Activated T-cell treated with anti-CD3 and anti-CD28 coated beads, Interleukin-2, amount 50 U/mL, for 72 hours (primary cell): ENCODE results near the gene TMEM9. TPM values are rescaled to one million over a fixed set of nuclear protein-coding genes. Genes with fewer than 3 reads are reported as not detected.
A peak's percentile ranks its signal among the peaks of the same experiment; 100 is the strongest.

ENCODE experiments used
- ATAC-seq, 2 donors: fragments of 150-1000 bp; cut with Tn5 transposase; replicated peaks in 1 of 2; 2 replicates each; pipeline ENCODE4 v1.10.0; 2021; ENCODE audit warnings: moderate library complexity in 2 of 2, mild to moderate bottlenecking in 1 of 2
- DNase-seq, 2 donors: peaks; one replicate each; pipeline ENCODE4 v3.0.0; 2021 to 2022; ENCODE audit warnings: mixed read lengths in 1 of 2
- H3K27ac Mint-ChIP-seq: one replicate; pipeline ENCODE4 v1.8.0; 2022; ENCODE audit warnings: mild to moderate bottlenecking, moderate library complexity, mixed read lengths
- H3K27me3 Mint-ChIP-seq: one replicate; pipeline ENCODE4 v1.8.0; 2022; ENCODE audit warnings: low read depth, mixed read lengths
- H3K36me3 Mint-ChIP-seq, 2 donors: one replicate each; pipeline ENCODE4 v1.8.0; 2022; ENCODE audit warnings: mixed read lengths in 2 of 2, mild to moderate bottlenecking in 1 of 2; ENCODE audit not compliant: insufficient read depth in 2 of 2
- H3K4me1 Mint-ChIP-seq: one replicate; pipeline ENCODE4 v1.8.0; 2022; ENCODE audit warnings: low read depth, mixed read lengths
- H3K4me3 Mint-ChIP-seq, 2 donors: one replicate each; pipeline ENCODE4 v1.8.0; 2022; ENCODE audit warnings: mild to moderate bottlenecking in 2 of 2, mixed read lengths in 2 of 2, moderate library complexity in 2 of 2
- H3K9me3 Mint-ChIP-seq, 2 donors: one replicate each; pipeline ENCODE4 v1.8.0; 2022; ENCODE audit warnings: mixed read lengths in 2 of 2
- total RNA-seq, 2 donors: library from RNA; stranded (reverse); gene quantifications; one replicate each; pipeline ENCODE4 v1.2.3, GENCODE V29; 2022

TMEM9 gene
- total RNA-seq, 2 donors from 2014 or later, result 25.8 to 30.2 TPM

DNA sequence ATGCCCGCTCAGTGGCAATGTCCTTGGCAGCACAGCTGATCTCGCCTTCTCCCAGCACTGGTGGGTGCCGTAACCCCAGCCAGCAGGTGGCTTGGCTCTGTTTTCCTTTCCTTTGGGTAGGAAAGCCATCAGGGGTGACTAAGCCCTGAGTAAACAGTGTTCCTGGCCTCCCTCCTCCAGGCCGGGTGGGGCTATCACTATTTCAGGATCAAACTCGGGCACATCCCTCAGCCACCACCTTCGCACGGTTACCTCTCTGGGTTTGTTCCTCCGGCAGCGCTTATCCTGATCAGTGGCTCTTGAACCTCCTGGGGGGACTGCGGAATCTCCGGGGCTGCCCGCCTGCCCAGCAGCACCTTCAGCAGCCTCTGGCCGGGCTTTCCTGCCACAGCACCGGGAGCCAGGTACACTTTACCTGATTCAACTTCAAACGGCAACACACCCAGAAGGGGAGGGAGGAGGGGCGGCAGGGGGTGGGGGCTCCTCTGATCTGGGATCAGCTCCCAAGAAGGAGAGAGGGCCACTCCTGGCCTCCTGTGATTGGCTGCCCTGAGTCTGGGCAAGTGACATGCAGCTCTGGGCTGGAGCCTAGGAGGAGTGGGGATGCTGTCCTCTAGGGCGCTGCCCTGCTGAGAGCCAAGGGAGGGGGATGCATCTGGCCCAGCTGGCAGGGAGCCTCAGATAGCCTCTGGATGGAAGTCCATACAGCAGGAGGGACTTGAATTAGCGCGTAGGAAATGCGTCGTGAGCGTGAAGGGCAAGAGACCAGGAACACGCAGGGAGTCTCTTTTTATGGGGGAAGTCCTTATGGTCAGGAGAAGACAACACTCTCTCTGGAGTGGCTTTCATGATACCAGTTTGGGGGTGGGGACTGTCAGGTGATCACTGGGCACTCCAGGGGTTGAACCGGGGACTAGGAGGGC is 27.2 kb downstream of the TMEM9 start, which contains the start of gene ASCL5:
ASCL5 (minus strand) TSS at position 353 of the 923 bp plus-strand sequence. CDS start 11,812 bp downstream, outside the sequence.
- H3K27ac Mint-ChIP-seq, result no peak within 1 kb of the TSS

DNA sequence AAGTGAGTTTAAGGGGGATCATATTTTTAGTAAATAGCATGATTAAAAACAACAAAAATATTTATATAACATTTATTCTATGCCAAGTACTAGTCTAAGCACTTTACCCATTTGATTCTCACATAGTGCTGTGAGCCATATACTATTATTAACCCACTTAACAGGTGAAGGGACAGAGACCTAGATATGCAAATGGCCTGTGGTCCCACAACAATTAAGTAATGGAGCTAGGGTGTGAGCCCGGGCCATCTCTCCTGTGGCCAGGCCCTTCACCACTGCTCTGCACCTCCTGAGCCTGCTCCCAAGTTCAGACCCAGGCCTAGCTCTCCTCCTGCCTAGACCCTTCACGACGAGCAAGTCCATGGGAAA is 27.8 kb downstream of the TMEM9 start:
- Mint-ChIP-seq H3K4me3 (no peak overlapping the region), H3K36me3 (no peaks in the 10 kb centered on the region), H3K27ac (no peak overlapping the region), H3K9me3 (no peaks in the 10 kb centered on the region), H3K27me3 (peaks cover 8% of the 10 kb centered on the region), H3K4me1 (no peaks in the 10 kb centered on the region)
- DNase-seq (no peak), ATAC-seq (no peak)

More for the DNA sequence above, 27.2 kb downstream of the TMEM9 start, which contains the start of gene ASCL5:
- Mint-ChIP-seq H3K36me3 (no peaks in the 10 kb centered on the region), H3K4me3 (no peak within 1 kb of the TSS), H3K9me3 (no peaks in the 10 kb centered on the region), H3K4me1 (no peaks in the 10 kb centered on the region), H3K27me3 (peaks cover 8% of the 10 kb centered on the region)
- no peak for DNase-seq
- ATAC-seq, result no peak

DNA sequence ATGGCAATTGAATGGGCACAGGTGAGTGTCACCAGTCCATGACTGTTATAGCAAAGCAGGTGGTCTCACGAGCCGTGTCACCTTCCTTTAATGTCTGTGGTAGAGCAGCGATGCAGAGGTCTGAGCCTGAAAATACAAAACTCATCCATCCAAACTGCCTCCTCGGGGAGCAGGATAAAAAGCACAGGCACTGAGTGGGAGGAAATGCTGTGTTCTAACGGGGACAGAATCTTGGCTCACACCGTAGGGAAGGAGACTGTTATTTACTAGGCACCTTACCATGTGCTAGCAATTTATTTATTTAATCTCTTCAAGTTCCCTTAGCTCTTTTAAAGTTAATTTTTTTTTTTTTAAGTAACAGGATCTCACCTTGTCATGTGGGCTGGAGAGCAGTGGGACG is 28.5 kb downstream of the TMEM9 start:
- Mint-ChIP-seq H3K4me1 (no peaks in the 10 kb centered on the region), H3K27me3 (peaks cover 8% of the 10 kb centered on the region), H3K27ac (no peak overlapping the region), H3K36me3 (no peaks in the 10 kb centered on the region), H3K4me3 (no peak overlapping the region), H3K9me3 (no peaks in the 10 kb centered on the region)
- ATAC-seq (no peak), DNase-seq (no peak)

DNA sequence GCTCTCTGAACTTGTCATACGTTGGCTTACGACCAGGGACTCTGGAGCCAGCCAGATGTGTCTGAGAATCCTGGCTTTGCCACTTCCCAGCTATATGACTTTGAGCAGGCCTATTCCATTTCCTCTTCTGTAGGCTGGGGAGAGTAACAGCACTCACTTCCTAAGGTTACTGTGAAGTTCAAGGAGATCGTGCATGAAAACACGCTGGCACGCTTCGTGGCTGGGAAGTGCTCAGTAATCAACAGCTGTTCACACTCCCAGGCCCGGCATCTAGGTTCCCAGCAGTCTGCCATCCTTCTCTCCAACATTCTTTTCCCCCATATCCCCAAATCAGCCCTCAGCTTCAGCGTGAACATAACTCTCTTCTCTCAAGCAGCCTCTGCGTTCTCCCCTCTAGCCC is 29.3 kb downstream of the TMEM9 start:
- DNase-seq (no peak), ATAC-seq (no peak)
- Mint-ChIP-seq H3K27ac (no peak overlapping the region), H3K4me1 (no peaks in the 10 kb centered on the region), H3K9me3 (no peaks in the 10 kb centered on the region), H3K27me3 (peaks cover 8% of the 10 kb centered on the region), H3K36me3 (no peaks in the 10 kb centered on the region), H3K4me3 (no peak overlapping the region)

DNA sequence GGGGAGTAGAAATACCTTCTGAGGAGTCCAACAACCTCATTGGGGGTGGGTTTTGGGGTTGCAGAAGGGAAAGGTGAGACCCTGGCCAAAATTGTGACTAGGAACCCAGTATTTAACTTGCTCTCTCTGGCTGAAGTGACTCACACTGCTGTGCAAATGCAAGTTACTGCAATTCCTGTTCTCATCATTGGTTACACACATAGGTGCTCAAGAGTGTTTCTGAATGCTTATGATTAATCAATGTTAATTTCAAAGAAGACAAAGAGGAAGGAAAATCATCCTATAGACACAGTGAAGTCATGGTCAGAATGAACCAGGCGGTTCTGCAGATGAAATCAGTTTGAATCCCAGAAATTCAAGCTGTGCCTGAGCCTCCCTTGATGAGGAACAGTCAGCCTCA is 30.4 kb downstream of the TMEM9 start:
- Mint-ChIP-seq H3K27me3 (peaks cover 8% of the 10 kb centered on the region), H3K4me3 (no peak overlapping the region), H3K9me3 (no peaks in the 10 kb centered on the region), H3K36me3 (no peaks in the 10 kb centered on the region), H3K4me1 (peaks cover 7% of the 10 kb centered on the region), H3K27ac (no peak overlapping the region)
- ATAC-seq (no peak), DNase-seq (no peak)

DNA sequence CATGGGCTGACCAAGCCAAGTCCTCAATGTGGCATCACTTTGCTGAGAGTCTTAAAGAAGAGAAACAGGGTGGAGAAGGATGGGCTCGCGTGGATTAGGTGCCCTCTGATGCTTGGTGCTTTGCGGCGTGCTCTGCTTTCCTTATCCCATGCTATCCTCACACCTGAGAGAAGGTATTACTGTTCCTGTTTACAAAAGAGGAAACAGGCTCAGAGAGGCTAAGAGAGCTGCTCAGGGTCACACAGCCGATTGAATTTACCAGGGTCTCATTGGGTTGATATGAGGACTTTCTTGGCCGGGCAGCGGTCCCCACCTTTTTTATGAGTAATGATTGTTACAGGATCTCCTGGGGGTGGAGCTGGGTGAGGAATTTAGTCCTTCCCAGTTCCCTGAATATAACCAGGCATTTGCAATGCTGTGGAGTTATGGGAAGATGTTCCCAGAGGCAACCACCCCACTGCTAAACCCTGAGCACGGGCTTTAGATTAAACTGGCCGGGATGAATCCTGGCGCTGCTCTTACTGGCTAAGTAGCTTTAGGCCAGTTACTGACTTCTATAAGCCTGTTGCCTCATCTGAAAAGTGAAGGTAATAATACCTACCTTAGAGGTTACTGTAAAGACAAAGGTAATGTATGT is 31.8 kb downstream of the TMEM9 start:
- Mint-ChIP-seq H3K4me3 (no peak overlapping the region), H3K4me1 (peaks cover 7% of the 10 kb centered on the region), H3K36me3 (no peaks in the 10 kb centered on the region)

DNA sequence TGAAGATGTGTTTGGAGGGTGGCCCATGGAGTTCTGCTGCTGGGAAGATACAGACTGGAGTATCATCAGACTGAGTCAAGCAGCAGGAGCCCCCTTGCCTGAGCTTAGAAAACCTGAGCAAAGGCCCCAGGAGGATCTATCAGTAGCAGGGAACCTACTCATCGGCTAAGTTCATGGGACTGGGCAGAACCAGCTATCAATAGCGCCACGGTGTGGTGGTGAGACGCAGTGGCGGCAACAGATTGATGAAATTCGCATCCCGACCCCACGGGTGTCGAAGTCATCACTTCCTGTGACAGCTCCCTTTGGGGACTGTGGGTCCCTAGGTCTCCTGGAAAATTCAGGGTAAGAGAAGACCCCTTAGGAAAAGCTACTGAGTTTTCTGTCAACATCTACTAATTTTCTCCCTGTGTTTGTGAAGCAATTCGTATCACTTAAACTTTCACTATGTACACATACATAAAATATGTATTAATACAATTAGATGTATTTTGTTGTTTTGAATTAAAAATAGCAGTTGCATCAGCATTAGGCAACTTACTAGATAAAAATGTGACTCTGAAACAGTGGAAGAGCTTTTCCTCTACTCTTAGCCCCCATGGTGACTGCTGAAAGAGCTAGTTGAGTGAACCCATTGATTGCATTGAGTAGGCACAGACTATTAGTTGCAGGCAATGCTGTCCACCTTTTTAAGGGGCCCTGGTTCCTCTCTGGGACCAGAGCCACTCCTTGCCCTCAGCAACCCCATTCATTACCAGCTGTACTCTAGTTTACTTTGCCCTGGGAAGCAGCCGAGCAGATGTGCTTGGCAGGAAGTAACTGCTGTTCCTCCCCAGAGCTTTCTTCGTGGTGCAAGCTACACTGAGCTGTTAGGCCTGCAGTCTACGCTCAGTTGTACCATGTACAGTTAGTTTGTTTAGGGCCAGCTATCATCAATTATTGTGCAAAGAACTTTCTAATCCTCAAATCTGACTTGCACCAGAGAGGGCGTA is 34.8 kb downstream of the TMEM9 start:
- no peak overlapping the region for H3K4me3 Mint-ChIP-seq
- ATAC-seq, result peak; percentile 36 to 44

More for the DNA sequence above, 31.8 kb downstream of the TMEM9 start:
- DNase-seq (no peak), ATAC-seq (no peak)
- Mint-ChIP-seq H3K9me3 (no peaks in the 10 kb centered on the region), H3K27ac (no peak overlapping the region), H3K27me3 (peaks cover 8% of the 10 kb centered on the region)

DNA sequence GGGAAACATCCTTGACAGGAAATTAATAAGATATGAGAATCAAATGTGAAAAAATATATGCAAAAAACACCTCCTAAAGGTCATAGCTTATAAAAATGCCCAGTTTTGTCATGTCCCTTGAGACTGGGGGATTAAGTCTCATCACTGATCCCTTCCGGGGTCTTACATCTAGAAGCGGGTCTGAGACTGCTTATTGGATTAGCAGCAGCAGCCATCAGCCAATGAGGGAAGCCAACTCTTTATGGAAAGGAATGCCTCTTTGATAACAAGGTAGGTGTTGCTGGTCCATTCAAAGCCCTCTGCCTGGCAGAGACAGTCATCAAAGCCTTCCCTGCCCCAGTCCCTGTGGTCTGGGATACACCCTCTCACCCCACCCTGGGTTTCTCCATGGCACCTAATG is 38.2 kb downstream of the TMEM9 start:
- H3K27me3 Mint-ChIP-seq, result peaks cover 6% of the 10 kb centered on the region
- H3K36me3 Mint-ChIP-seq, result no peaks in the 10 kb centered on the region
- no peak for ATAC-seq
- no peaks in the 10 kb centered on the region for H3K9me3 Mint-ChIP-seq
- H3K27ac Mint-ChIP-seq, result no peak overlapping the region
- no peak overlapping the region for H3K4me3 Mint-ChIP-seq
- no peak for DNase-seq
- peaks cover 7% of the 10 kb centered on the region for H3K4me1 Mint-ChIP-seq

More for the DNA sequence above, 34.8 kb downstream of the TMEM9 start:
- Mint-ChIP-seq H3K4me1 (peaks cover 7% of the 10 kb centered on the region), H3K36me3 (no peaks in the 10 kb centered on the region), H3K27me3 (no peaks in the 10 kb centered on the region), H3K9me3 (no peaks in the 10 kb centered on the region), H3K27ac (no peak overlapping the region)
- DNase-seq, result peak; percentile 65 to 70

DNA sequence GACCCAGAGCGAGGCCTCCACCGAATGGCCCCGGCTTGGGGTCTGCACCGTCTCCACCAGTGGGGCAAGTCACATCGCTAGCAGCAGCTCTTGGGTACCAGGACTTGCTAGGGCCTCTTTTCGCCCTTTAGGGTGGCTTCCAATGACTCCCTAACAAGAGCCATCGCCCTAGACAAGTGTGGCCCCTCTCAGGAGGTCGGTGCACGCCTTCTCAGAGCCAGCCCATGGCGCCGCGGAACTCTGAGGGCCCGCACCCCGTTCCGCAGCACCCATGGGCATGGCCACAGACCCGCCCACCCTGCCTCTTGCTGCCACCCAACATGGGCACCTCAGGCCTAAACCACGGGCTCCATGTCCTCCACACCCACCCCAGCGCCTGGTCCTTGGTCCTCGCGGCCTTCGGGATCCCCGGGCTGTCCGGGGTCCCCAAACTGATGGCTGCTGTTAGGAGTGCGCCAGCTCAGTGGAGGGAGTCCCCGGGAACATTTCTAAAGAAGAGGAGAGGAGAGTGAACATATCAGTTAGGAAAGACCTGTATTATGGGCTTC is 38.8 kb downstream of the TMEM9 start:
- H3K4me3 Mint-ChIP-seq, result no peak overlapping the region
- ATAC-seq, result no peak

DNA sequence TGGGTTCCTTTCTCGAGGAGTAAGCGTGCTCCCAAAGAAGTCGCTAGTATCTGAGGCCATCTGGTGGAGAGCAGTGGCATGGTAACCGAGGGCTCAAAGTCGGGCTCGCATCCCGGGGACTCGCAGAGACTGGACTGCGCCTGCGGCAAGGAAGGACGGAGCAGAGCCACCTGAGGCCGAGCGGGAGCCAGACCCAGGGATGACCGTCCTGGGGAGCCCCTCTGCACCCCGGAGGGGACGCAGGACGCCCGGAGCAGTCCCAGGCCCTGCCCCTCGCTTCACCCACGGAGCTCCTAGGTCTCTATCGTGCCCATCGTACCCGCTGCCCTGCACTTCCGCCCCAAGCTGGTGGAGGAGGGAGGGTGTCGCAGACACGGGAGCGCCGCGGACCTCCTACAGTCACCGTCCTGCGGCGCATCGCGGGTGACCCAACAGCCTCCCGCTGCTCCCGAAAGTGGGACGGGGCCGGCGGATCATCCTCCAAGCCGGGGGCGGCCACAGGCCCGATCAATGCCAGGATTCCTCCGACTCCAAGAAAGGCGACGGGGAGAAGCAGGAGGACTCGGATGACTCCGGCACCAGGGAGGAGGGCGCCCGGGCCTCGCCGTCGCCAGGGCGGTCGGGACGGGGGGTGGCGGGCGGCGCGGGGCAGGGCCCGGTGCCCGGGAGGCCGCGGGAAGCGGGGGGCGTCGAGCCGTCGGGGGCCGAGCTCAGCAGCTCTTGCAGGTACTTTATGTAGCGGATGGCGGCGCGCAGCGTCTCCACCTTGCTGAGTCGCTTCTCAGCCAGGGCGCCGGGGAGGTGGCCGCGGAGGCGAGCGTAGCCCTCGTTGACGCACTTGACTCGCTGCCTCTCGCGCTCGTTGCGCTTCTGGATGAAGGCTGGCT is 39.8 kb downstream of the TMEM9 start:
- Mint-ChIP-seq H3K4me3 (peak overlapping the region; percentile 95 to 97), H3K9me3 (no peaks in the 10 kb centered on the region), H3K36me3 (no peaks in the 10 kb centered on the region), H3K4me1 (peaks cover 6% of the 10 kb centered on the region), H3K27me3 (peaks cover 6% of the 10 kb centered on the region), H3K27ac (peak overlapping the region; percentile 87)
- ATAC-seq, result peak; percentile 92 to 94
- peak; percentile 80 to 81 for DNase-seq

More for the DNA sequence above, 38.8 kb downstream of the TMEM9 start:
- Mint-ChIP-seq H3K27me3 (peaks cover 6% of the 10 kb centered on the region), H3K9me3 (no peaks in the 10 kb centered on the region), H3K4me1 (peaks cover 7% of the 10 kb centered on the region), H3K27ac (no peak overlapping the region), H3K36me3 (no peaks in the 10 kb centered on the region)
- no peak for DNase-seq

DNA sequence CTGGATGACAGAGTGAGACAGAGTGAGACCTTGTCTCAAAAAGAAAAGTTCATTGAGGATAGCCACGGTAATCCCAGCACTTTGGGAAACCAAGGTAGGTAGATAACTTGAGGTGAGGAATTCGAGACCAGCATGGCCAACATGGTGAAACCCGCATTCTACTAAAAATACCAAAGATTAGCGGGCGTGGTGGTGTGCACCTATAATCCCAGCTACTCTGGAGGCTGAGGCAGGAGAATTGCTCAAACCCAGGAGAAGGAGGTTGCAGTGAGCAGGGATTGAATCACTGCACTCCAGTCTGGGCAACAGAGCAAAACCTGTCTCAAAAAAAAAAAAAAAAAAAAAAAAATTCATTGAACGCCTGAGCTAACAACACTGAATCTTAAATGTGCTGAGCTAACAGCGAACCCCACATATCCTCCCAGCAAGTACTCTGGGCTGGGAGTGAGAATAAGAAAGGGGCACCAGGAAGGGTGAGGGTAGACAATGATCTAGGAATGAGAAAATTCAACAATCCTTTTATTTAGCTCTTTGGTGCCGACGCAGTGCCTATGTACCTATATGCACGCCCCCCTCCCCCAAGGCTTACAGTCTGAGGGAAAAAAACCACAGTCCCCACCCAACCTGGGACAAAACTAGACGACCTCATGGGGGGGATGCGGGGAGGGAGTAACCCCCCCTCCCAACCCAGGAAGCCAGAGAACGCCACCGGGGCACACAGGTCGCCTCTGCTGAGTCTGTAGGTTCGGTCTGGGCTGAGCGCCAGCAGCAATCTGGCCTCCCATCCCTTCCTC is 40.6 kb downstream of the TMEM9 start:
- no peak for ATAC-seq

More for the DNA sequence above, 40.6 kb downstream of the TMEM9 start:
- Mint-ChIP-seq H3K27me3 (peaks cover 6% of the 10 kb centered on the region), H3K9me3 (no peaks in the 10 kb centered on the region), H3K36me3 (no peaks in the 10 kb centered on the region), H3K4me3 (peak overlapping the region; percentile 95 to 97), H3K4me1 (no peaks in the 10 kb centered on the region), H3K27ac (no peak overlapping the region)
- DNase-seq, result no peak
